Spinal cord (tissue), 10 donors: Measurements from ENCODE around the gene ITIH5. TPM values are rescaled to one million over a fixed set of nuclear protein-coding genes. Genes with fewer than 3 reads are reported as not detected.

Experiments
- DNase-seq, 6 donors: peaks; one replicate each; pipeline versions ENCODE4 v3.0.0 to v3.0.0-alpha.2; 2013 to 2015; ENCODE audit warnings: low spot score in 6 of 6, low read depth in 4 of 6
- H3K27ac ChIP-seq: one replicate; pipeline ENCODE4 v1.5.1; 2013; ENCODE audit warnings: low read depth, low read length, control low read depth
- H3K27me3 ChIP-seq: one replicate; pipeline ENCODE4 v1.6.1; 2013; ENCODE audit warnings: low read length; ENCODE audit not compliant: control insufficient read depth, insufficient read depth
- H3K36me3 ChIP-seq: one replicate; pipeline ENCODE4 v1.6.1; 2013; ENCODE audit warnings: low read length; ENCODE audit not compliant: control insufficient read depth, insufficient read depth
- H3K4me1 ChIP-seq: one replicate; pipeline ENCODE4 v1.6.1; 2013; ENCODE audit warnings: low read length; ENCODE audit not compliant: control insufficient read depth, insufficient read depth
- H3K4me3 ChIP-seq: one replicate; pipeline ENCODE4 v1.5.1; 2013; ENCODE audit warnings: low read depth, low read length, control low read depth
- H3K9me3 ChIP-seq: one replicate; pipeline ENCODE4 v1.6.1; 2013; ENCODE audit warnings: low read length; ENCODE audit not compliant: control insufficient read depth, insufficient read depth
- WGBS: methylation state at CpG from one replicate; pipeline ENCODE4 v1.1.5; 2013; ENCODE audit warnings: missing lambda C conversion rate; ENCODE audit not compliant: insufficient coverage; 5-methylcytosine and 5-hydroxymethylcytosine counted together
- polyA plus RNA-seq, 2 donors: library from polyadenylated mRNA; unstranded; fragments of 120-200 nt; gene quantifications; one replicate each; pipeline ENCODE4 v1.2.1, GENCODE V29; 2013; ENCODE audit not compliant: insufficient read length in 2 of 2
- total RNA-seq, 2 donors: library from RNA; depleted of rRNA in 1 of 2; stranded (reverse); fragments of 120-200 nt in 1 of 2; fragments of >200 nt in 1 of 2; gene quantifications; one replicate each; pipeline versions ENCODE4 v1.2.3 to v1.2.4, GENCODE V29; 2013 to 2014
- donor health status: healthy.

The ITIH5 gene
- total and polyA plus RNA-seq, 4 donors, result 32.4 to 132 (median 56.4) TPM

DNA sequence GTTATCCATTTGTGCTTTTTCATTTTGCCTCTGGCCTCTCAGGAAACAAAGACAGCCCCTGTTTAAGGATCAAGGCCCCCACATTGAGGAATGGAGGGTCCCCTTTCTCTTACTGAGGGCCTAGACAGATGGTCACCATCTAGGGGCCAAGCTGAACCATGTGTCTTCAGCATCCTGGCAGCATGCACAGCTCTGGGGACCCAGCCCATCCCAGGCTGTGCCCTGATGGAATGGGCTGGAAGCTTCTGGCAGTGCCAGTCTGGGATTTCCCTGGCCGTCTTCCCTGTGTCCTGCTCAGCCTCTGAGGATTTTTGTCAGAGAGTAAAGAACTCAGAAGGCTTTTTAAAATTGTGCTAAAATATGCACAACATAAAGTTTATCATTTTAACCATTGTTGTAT lies 116.8 kb downstream of the ITIH5 start:
- H3K4me1 ChIP-seq, result peaks cover 30% of the 10 kb centered on the region
- no CpG with 5 or more reads among the region's 1 CpG for WGBS

DNA sequence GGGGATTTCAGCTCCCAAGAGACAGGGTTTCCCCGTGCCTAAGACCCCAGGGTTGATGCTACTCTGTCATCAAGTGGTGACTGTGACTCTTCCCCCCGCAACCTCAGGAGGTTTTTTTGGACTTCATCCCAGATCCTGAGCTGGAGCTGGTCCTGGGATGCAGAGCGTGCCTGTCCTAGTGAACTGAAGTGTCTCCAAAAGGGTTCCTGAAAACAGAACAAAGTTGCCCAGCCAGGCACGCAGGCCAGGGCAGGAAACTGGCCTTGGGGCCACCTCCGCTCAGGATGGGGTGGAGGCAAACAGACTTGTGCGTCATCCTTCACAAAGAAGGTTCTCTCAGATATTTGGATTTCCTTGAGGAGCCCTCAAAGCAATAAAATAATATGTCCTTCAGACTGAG lies 118.9 kb downstream of the ITIH5 start:
- H3K4me3 ChIP-seq, result no peak overlapping the region
- no peak overlapping the region for H3K27ac ChIP-seq
- H3K9me3 ChIP-seq, result no peaks in the 10 kb centered on the region
- H3K4me1 ChIP-seq, result peaks cover 23% of the 10 kb centered on the region
- WGBS, result 66% methylated on average over 5 of the region's 6 CpGs
- no peaks in the 10 kb centered on the region for H3K27me3 ChIP-seq
- DNase-seq, result no peak
- H3K36me3 ChIP-seq, result no peaks in the 10 kb centered on the region

More for the DNA sequence above, 116.8 kb downstream of the ITIH5 start:
- Histone ChIP-seq H3K36me3 (no peaks in the 10 kb centered on the region), H3K27me3 (no peaks in the 10 kb centered on the region), H3K9me3 (no peaks in the 10 kb centered on the region), H3K4me3 (no peak overlapping the region), H3K27ac (no peak overlapping the region)
- DNase-seq, result peak in 1 of 6 donors; percentile 69

DNA sequence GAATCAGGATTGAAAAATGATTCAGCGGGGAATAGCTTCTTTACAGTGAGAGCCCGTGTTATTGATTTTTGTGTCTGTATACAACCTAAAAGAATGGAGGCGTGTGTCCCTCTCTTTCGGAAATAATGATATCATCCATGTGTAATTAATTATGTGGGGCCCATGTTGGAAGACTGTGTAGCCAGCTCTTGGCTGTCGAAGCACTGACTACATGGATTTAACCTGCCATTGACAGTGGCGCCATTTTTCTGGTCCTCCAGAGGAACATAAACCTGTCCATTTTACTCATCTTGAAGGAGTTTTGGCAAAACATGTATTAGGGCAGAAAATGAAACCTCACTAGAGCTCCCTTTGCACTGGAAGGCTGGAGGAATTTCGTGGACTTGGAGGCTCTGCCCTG lies 119.6 kb downstream of the ITIH5 start:
- Histone ChIP-seq H3K9me3 (no peaks in the 10 kb centered on the region), H3K27ac (no peak overlapping the region)
- WGBS, result 80% methylated on average over 1 of the region's 7 CpGs

DNA sequence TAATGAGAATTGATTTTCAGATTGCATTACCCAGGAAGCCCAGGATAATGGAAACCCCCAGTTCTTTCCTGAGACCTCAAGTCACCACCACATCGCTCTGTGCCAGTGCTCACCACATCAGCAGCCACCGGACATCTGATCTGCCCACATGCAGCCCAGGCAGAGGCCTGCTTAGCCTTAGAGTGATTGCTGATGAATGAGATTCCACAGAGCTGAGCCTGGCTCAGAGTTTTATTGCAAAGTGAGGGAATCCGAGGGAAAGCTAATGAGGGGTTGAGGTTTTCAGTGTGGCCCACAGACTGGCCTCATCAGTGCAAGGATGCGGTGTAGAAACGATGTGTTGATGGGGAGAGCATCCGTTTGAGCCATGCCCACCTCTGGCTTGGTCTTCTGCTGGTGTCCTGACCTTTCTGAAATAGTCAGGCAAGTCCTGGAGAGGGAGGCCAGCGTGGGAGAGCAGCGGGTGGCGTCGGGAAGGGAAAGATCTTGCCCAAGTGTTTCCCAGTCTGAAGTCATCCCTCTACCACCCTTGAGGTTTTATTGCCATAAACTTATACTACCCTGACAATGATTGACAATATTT lies 120.3 kb downstream of the ITIH5 start:
- 88% methylated on average over 6 of the region's 10 CpGs for WGBS
- Histone ChIP-seq H3K27ac (no peak overlapping the region), H3K4me1 (peaks cover 15% of the 10 kb centered on the region)

More for the DNA sequence above, 119.6 kb downstream of the ITIH5 start:
- H3K4me3 ChIP-seq, result no peak overlapping the region
- H3K4me1 ChIP-seq, result peaks cover 17% of the 10 kb centered on the region
- no peaks in the 10 kb centered on the region for H3K27me3 ChIP-seq
- DNase-seq, result no peak
- H3K36me3 ChIP-seq, result no peaks in the 10 kb centered on the region

DNA sequence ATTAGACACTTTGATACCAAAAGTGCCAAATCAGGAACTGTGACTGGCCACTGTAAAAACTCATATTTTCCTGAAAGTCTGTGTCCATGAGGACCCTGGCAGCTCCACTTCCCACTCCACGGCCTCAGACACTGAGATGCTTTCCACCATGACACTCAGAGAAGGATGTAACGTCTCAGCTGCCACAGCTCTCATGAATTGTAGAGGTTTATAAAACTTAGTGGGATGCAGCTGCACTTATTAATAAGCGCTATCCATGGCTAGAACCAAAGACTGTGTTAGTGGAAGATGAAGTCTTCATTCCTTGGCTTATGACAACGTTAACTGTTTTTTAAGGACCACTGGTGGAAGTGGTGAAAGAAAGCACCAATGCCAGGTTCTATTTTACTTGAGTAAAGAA lies 121.0 kb downstream of the ITIH5 start:
- no peaks in the 10 kb centered on the region for H3K9me3 ChIP-seq
- H3K36me3 ChIP-seq, result no peaks in the 10 kb centered on the region
- H3K4me1 ChIP-seq, result peaks cover 18% of the 10 kb centered on the region
- 91% methylated on average over 3 of the region's 4 CpGs for WGBS
- H3K27ac ChIP-seq, result no peak overlapping the region
- no peaks in the 10 kb centered on the region for H3K27me3 ChIP-seq
- DNase-seq, result no peak
- no peak overlapping the region for H3K4me3 ChIP-seq

More for the DNA sequence above, 120.3 kb downstream of the ITIH5 start:
- no peak overlapping the region for H3K4me3 ChIP-seq
- H3K36me3 ChIP-seq, result no peaks in the 10 kb centered on the region
- no peaks in the 10 kb centered on the region for H3K27me3 ChIP-seq
- no peak for DNase-seq
- no peaks in the 10 kb centered on the region for H3K9me3 ChIP-seq

DNA sequence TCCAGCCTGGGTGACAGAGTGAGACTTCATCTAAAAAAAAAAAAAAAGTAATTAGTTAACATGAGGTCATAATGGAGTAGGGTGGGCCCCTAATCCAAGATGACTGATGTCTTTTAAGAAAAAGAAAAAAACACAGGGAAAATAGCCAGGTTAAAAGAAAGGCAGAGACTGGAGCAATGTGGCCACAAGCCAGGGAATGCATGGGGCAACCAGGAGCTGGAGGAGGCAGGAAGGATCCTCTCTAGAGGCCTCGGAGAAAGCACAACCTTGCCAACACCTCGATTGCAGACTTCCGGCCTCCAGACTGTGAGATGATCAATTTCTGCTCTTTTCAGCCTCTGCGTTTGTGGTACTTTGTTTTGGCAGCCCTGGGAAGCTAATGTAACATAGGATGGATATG lies 121.5 kb downstream of the ITIH5 start:
- no peak overlapping the region for H3K4me3 ChIP-seq
- no peak for DNase-seq
- H3K4me1 ChIP-seq, result peaks cover 18% of the 10 kb centered on the region
- 81% methylated on average over 3 of the region's 4 CpGs for WGBS
- H3K36me3 ChIP-seq, result no peaks in the 10 kb centered on the region
- H3K27me3 ChIP-seq, result no peaks in the 10 kb centered on the region
- H3K9me3 ChIP-seq, result no peaks in the 10 kb centered on the region
- no peak overlapping the region for H3K27ac ChIP-seq

DNA sequence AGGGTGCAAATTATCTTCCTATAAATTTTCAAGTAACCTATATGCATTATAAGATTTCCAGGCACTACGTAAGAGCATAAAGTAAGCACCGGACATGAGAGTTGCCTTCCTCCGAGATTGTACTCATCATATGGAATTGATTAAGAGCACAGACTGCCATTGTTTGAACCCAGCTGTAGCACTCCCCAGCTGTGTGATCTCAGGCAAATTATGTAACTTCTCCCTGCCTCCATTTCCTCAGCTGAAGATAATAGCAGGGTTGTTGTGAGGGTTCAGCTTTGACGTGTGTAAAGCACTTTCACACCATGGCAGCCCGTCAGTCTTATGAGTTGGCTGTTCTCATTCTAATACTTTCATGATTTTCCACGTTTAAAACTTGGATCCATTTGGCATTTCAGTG lies 122.6 kb downstream of the ITIH5 start:
- Histone ChIP-seq H3K9me3 (no peaks in the 10 kb centered on the region), H3K4me3 (no peak overlapping the region), H3K4me1 (peaks cover 18% of the 10 kb centered on the region), H3K27me3 (no peaks in the 10 kb centered on the region), H3K27ac (no peak overlapping the region), H3K36me3 (no peaks in the 10 kb centered on the region)
- 66% methylated on average over 3 of the region's 6 CpGs for WGBS
- DNase-seq, result peak in 1 of 6 donors; percentile 56

DNA sequence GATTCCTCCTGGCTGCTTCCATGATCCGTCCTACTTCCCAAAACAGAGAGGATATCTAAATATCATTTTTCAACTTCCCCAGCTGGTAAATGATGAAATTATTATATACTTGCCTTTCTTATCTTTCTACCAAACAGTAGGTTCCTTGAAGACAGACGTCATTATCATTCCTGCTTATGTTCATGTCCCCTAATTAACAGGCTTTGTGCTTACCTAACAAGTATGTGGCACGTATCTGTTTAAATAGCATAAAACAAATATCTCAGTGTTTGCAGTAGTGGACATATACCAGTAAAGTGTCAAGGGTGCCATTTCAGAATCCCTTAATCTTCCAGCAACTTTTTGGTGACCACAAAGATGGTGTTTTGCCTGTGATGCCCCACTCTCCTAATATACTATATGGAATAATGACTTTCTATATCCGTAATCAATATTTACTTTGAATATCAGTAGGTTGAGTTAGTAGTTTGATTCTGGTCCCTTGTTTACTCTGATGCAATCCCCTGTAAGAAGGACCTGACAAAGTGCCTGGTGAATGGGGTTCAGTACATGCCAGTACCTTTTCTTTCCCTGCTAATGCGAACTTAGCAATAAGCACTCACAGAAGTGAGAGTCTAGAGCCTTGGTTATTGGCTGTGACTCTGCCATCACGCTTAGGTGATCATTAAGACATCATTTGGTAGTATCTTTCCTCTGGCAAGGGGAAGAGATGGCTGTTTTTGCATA lies 124.4 kb downstream of the ITIH5 start:
- H3K4me1 ChIP-seq, result peaks cover 11% of the 10 kb centered on the region
- DNase-seq, result no peak
- WGBS, result no CpG with 5 or more reads among the region's 6 CpGs
- H3K27me3 ChIP-seq, result no peaks in the 10 kb centered on the region
- no peaks in the 10 kb centered on the region for H3K36me3 ChIP-seq
- peak overlapping the region; percentile 61 for H3K27ac ChIP-seq
- no peaks in the 10 kb centered on the region for H3K9me3 ChIP-seq
- H3K4me3 ChIP-seq, result no peak overlapping the region

DNA sequence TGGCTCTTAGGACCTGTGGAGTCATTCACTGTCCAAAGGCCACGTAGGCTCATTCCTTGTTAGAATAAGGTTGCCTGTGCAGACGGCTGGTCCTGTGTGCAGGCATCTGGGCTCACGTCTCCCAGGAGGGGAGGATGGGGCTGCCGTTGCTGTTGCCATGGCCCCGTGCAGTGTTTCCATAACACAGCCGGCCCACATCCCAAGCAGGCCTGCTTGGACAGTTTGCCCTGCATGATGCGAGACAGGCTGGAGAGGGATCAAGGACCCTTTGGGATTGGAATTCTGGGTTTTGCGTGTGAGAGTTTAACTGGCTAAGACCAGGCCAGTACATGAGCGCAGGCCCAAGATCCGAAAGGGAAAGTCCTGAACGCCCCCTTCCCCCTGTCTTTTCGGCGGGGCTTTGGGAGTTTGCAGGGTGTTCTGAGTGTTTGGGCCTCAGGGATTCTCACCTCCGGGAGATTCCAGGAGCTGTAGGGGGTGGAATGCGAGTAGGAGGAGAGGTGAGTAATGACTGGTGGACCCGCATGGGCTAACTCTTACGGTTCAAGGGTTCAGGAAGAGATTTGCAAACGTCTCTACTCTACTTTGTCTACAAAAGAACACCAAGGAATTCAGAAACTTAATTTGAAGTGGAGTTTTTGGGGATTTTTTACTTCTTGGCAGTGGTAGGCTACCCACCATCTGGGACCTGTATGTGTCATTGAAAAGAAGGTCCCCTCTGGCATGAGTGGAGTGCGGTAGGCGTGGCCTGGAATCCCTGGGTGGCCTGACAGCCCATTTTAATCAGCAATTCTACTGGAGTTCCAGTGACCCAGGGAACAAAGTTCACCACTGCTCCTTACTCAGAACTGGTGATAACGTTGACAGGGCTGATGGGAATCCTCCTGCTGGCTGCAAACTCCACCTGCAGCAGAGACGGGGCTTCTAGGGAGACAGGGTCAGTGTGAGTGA lies 125.4 kb downstream of the ITIH5 start:
- Histone ChIP-seq H3K27ac (peak overlapping the region; percentile 61), H3K36me3 (no peaks in the 10 kb centered on the region), H3K27me3 (no peaks in the 10 kb centered on the region), H3K9me3 (no peaks in the 10 kb centered on the region), H3K4me3 (no peak overlapping the region), H3K4me1 (peaks cover 11% of the 10 kb centered on the region)
- DNase-seq, result peak in 3 of 6 donors; percentile 33 to 74 (median 66)
- 37% methylated on average over 15 of the region's 22 CpGs for WGBS
